ENCODE data around the gene ECSIT.

The ECSIT gene

DNA sequence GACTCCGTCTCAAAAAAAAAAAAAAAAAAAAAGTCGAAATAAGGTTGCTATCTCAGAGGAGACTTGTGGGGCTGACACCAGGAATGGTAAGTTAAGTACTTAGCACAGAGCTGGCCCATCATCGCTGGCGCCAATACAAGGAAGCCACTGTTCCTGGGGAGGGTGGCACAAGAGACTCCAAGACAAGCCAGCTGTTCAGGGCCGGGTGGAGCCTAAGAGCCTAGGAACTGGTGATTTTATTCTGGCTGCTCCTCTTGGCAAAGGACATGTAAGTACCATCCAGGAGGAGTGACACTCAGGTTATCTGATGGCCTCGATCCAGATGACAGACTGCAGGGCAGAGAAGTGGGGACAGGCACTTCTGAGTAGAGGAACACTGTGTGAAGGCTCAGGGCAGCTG is 26.3 kb upstream of the ECSIT start:
- TF ChIP-seq, protein P1, sequence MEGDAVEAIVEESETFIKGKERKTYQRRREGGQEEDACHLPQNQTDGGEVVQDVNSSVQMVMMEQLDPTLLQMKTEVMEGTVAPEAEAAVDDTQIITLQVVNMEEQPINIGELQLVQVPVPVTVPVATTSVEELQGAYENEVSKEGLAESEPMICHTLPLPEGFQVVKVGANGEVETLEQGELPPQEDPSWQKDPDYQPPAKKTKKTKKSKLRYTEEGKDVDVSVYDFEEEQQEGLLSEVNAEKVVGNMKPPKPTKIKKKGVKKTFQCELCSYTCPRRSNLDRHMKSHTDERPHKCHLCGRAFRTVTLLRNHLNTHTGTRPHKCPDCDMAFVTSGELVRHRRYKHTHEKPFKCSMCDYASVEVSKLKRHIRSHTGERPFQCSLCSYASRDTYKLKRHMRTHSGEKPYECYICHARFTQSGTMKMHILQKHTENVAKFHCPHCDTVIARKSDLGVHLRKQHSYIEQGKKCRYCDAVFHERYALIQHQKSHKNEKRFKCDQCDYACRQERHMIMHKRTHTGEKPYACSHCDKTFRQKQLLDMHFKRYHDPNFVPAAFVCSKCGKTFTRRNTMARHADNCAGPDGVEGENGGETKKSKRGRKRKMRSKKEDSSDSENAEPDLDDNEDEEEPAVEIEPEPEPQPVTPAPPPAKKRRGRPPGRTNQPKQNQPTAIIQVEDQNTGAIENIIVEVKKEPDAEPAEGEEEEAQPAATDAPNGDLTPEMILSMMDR (IDR thresholded peaks at IDR 0.05; ENCODE audit: insufficient read depth, low read depth, low read length, missing control alignments): no peak
- no peak overlapping the region for H3K4me3 ChIP-seq (ENCODE audit: low read length)
- DNase-seq (ENCODE audit: low read depth): no peak

DNA sequence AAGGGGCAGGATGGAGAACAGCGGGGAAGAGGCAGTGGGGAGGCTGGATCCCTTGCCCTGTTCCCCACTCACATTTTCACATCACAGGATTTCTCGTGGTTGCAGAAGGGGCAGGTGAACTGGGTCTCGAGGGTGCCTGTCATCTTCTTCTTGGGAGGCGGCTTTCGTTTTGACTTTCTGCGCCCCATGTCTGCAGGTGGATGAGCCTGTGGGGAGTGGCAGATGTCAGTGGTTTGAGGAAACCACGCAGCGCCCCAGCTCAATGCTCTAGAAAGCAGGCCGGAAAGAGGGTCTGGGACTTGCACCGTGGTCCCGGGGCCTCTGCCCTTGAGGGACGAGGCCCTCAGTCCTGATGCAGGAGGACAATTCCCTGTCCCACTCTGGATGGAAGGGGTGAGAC is 25.2 kb upstream of the ECSIT start:
- no peak overlapping the region for H3K4me3 ChIP-seq (ENCODE audit: low read length)
- TF ChIP-seq, protein P1 (IDR thresholded peaks at IDR 0.05; ENCODE audit: insufficient read depth, low read depth, low read length, missing control alignments): no peak
- DNase-seq (ENCODE audit: low read depth): no peak

DNA sequence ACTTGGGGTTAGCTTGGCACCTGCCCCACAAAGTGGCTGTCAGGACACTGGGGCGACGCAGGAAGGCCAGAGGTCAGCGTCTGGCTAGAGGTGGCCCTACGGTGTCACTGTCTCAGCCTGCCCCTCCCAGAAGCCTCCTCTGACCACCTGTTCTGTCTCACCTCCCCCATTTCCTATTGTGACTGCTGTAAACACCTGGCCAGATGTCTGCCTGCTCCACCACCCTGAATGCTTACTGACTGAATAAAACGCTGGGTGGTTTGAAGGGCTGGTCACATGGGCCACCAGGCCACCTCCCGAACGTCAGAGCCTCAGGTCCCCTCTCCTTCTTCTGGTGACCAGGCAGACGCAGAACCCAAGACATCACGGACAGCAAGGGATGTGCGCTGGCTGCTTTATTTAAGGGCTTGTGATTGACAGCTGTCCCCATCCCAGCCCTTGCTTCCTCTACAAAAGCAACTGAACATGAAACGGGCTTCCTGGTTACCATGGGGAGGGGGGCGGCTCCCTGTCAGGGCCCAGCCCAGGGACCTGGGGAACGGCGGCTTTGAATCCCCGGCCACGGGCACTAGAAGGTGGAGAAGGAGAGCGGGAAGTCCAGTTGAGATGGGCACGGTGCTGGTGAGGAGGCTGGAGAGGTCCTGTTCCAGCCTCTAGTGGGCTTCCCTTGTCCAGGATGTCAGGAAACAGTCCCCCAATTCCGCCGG is 23.9 kb upstream of the ECSIT start:
- no peak overlapping the region for H3K4me3 ChIP-seq (ENCODE audit: low read length)
- TF ChIP-seq, protein P1 (IDR thresholded peaks at IDR 0.05; ENCODE audit: insufficient read depth, low read depth, low read length, missing control alignments): no peak

DNA sequence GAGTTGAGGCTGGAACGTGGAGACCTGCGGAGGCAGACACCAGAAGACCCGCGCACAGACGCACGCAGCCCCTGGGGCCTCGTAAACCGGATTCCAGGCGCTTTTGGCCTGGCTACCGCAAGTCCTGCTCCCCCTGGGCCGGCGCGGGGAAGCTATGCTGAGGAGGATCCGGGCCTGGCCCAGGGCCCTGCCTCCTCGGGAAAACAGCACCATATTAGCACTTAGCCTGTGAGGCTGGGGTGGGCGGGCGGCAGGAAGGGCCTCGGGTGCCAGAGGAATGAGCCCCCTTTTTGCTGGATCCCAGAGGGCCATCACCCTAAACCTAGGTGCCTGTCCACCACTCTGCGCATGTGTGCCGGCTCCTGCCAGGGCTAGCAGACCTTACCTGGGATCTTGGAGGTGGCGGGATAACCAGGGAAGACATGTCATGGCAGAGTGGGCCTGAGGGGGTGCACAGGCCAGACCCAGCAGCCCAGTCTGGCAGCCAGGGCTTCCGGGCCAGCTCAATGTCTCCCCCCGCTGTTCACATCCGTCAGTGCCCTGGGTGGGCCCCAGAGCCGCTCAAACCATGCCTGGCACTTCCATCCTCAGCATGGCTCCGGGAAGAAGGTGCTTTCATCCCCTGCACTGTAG is 22.8 kb upstream of the ECSIT start:
- DNase-seq (ENCODE audit: low read depth): no peak
- no peak overlapping the region for H3K4me3 ChIP-seq (ENCODE audit: low read length)

More for the DNA sequence above, 23.9 kb upstream of the ECSIT start:
- no peak for DNase-seq (ENCODE audit: low read depth)

DNA sequence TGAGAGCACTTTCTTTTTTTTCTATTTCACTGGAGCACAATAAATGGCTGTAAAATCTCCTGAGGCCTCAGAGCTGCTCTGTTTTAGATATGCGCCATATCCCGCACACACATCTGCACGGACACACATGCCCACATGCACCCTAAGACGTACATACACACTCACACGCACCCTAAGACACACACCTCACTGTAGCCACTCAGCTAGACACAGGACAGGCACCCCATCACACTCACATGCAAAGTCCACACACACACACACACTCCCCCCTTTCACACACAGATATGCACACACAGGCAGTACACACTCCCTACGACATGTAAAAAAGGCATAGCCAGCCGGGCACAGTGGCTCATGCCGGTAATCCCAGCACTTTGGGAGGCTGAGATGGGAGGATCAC is 21.3 kb upstream of the ECSIT start:
- no peak overlapping the region for H3K4me3 ChIP-seq (ENCODE audit: low read length)
- DNase-seq (ENCODE audit: low read depth): no peak
- TF ChIP-seq, protein P1 (IDR thresholded peaks at IDR 0.05; ENCODE audit: insufficient read depth, low read depth, low read length, missing control alignments): no peak

More for the DNA sequence above, 22.8 kb upstream of the ECSIT start:
- TF ChIP-seq, protein P1 (IDR thresholded peaks at IDR 0.05; ENCODE audit: insufficient read depth, low read depth, low read length, missing control alignments): no peak

DNA sequence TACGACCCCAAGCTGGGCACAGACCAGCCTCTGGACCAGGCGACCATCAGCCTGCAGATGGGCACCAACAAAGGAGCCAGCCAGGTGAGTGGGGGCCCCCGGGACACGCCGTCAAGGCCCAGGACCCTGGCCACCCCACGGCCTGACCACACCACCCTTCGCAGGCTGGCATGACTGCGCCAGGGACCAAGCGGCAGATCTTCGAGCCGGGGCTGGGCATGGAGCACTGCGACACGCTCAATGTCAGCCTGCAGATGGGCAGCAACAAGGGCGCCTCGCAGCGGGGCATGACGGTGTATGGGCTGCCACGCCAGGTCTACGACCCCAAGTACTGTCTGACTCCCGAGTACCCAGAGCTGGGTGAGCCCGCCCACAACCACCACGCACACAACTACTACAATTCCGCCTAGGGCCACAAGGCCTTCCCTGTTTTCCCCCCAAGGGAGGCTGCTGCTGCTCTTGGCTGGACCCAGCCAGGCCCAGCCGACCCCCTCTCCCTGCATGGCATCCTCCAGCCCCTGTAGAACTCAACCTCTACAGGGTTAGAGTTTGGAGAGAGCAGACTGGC is 20.5 kb upstream of the ECSIT start:
- TF ChIP-seq, protein P1 (IDR thresholded peaks at IDR 0.05; ENCODE audit: insufficient read depth, low read depth, low read length, missing control alignments): no peak
- H3K4me3 ChIP-seq (ENCODE audit: low read length): no peak overlapping the region
- DNase-seq (ENCODE audit: low read depth): no peak
